Subcutaneous abdominal adipose tissue (tissue), 5 donors: Measurements from ENCODE around the gene NHS.

Experiments
- H3K27ac ChIP-seq: one replicate; pipeline ENCODE4 v1.7.0; 2013; ENCODE audit warnings: low read depth, mild to moderate bottlenecking, inconsistent platforms, low read length, moderate library complexity
- H3K27me3 ChIP-seq, 5 donors: one replicate each; pipeline ENCODE4 v1.7.0; 2013; ENCODE audit warnings: low read length in 5 of 5, inconsistent platforms in 1 of 5; ENCODE audit not compliant: control insufficient read depth in 5 of 5, insufficient read depth in 4 of 5
- H3K36me3 ChIP-seq, 5 donors: one replicate each; pipeline ENCODE4 v1.7.0; 2013; ENCODE audit warnings: low read length in 5 of 5; ENCODE audit not compliant: control insufficient read depth in 5 of 5, insufficient read depth in 5 of 5
- H3K4me1 ChIP-seq, 5 donors: one replicate each; pipeline ENCODE4 v1.7.0; 2013; ENCODE audit warnings: low read length in 5 of 5, mild to moderate bottlenecking in 3 of 5, moderate library complexity in 1 of 5; ENCODE audit not compliant: control insufficient read depth in 5 of 5, insufficient read depth in 5 of 5
- H3K4me3 ChIP-seq, 5 donors: one replicate each; pipeline ENCODE4 v1.7.0; 2013; ENCODE audit warnings: low read length in 5 of 5, low read depth in 1 of 5
- H3K9ac ChIP-seq, 5 donors: one replicate each; pipeline ENCODE4 v1.7.0; 2013; ENCODE audit warnings: low read length in 5 of 5, mild to moderate bottlenecking in 4 of 5, moderate library complexity in 3 of 5
- H3K9me3 ChIP-seq, 5 donors: one replicate each; pipeline ENCODE4 v1.7.0; 2013; ENCODE audit warnings: low read length in 5 of 5; ENCODE audit not compliant: control insufficient read depth in 5 of 5
- donor health status: healthy.
- donor health status: healthy.
- donor health status: healthy.
- donor health status: healthy.
- donor health status: healthy.

NHS gene

GRCh38 chrX:17456526-17456925, 81.5 kb downstream of the NHS start:
- H3K36me3 ChIP-seq, result no peaks in the 10 kb centered on the region
- peaks cover 0 to 6% (median 3%) of the 10 kb centered on the region in 5 donors for H3K27me3 ChIP-seq
- no peak overlapping the region for H3K9ac ChIP-seq
- no peak overlapping the region for H3K4me3 ChIP-seq
- H3K4me1 ChIP-seq, result peaks cover 0 to 3% (median 0%) of the 10 kb centered on the region in 5 donors
- no peaks in the 10 kb centered on the region for H3K9me3 ChIP-seq
- no peak overlapping the region for H3K27ac ChIP-seq

- Histone ChIP-seq H3K9me3 (no peaks in the 10 kb centered on the region), H3K36me3 (no peaks in the 10 kb centered on the region), H3K27ac (no peak overlapping the region), H3K4me3 (no peak overlapping the region), H3K9ac (no peak overlapping the region), H3K27me3 (peaks cover 0 to 5% (median 2%) of the 10 kb centered on the region in 5 donors), H3K4me1 (peaks cover 0 to 3% (median 0%) of the 10 kb centered on the region in 5 donors)
Measured at GRCh38 chrX:17459008-17459611, 84.1 kb downstream of the NHS start.

- H3K4me3 ChIP-seq, result no peak overlapping the region
- H3K27ac ChIP-seq, result no peak overlapping the region
- H3K4me1 ChIP-seq, result peaks cover 0 to 3% (median 0%) of the 10 kb centered on the region in 5 donors
- no peaks in the 10 kb centered on the region for H3K9me3 ChIP-seq
- H3K27me3 ChIP-seq, result peaks cover 0 to 5% (median 2%) of the 10 kb centered on the region in 5 donors
- H3K36me3 ChIP-seq, result no peaks in the 10 kb centered on the region
- H3K9ac ChIP-seq, result no peak overlapping the region
Measured at GRCh38 chrX:17459661-17460060, 84.7 kb downstream of the NHS start.

GRCh38 chrX:17462881-17463280, 87.9 kb downstream of the NHS start:
- Histone ChIP-seq H3K9ac (no peak overlapping the region), H3K27me3 (peaks cover 0 to 3% (median 2%) of the 10 kb centered on the region in 5 donors), H3K4me1 (peaks cover 0 to 3% (median 0%) of the 10 kb centered on the region in 5 donors)

GRCh38 chrX:17464194-17464593, 89.2 kb downstream of the NHS start:
- Histone ChIP-seq H3K9ac (no peak overlapping the region), H3K9me3 (no peaks in the 10 kb centered on the region), H3K27ac (no peak overlapping the region), H3K36me3 (no peaks in the 10 kb centered on the region), H3K4me1 (peaks cover 0 to under 1% (median 0%) of the 10 kb centered on the region in 5 donors), H3K4me3 (no peak overlapping the region), H3K27me3 (peaks cover 0 to 3% (median 0%) of the 10 kb centered on the region in 5 donors)

More at GRCh38 chrX:17462881-17463280, 87.9 kb downstream of the NHS start:
- Histone ChIP-seq H3K4me3 (no peak overlapping the region), H3K9me3 (no peaks in the 10 kb centered on the region), H3K36me3 (no peaks in the 10 kb centered on the region), H3K27ac (no peak overlapping the region)

- no peaks in the 10 kb centered on the region for H3K4me1 ChIP-seq
- no peak overlapping the region for H3K27ac ChIP-seq
- H3K9me3 ChIP-seq, result no peaks in the 10 kb centered on the region
- peaks cover 0 to 3% (median 0%) of the 10 kb centered on the region in 5 donors for H3K27me3 ChIP-seq
- no peak overlapping the region for H3K9ac ChIP-seq
- H3K4me3 ChIP-seq, result no peak overlapping the region
- H3K36me3 ChIP-seq, result no peaks in the 10 kb centered on the region
Measured at GRCh38 chrX:17465201-17465600, 90.2 kb downstream of the NHS start.

GRCh38 chrX:17465802-17466201, 90.8 kb downstream of the NHS start:
- Histone ChIP-seq H3K9me3 (no peaks in the 10 kb centered on the region), H3K27me3 (peaks cover 0 to 3% (median 0%) of the 10 kb centered on the region in 5 donors), H3K27ac (no peak overlapping the region), H3K4me1 (no peaks in the 10 kb centered on the region), H3K4me3 (no peak overlapping the region), H3K9ac (no peak overlapping the region), H3K36me3 (no peaks in the 10 kb centered on the region)

- H3K9ac ChIP-seq, result no peak overlapping the region
- H3K9me3 ChIP-seq, result no peaks in the 10 kb centered on the region
- H3K4me1 ChIP-seq, result peaks cover 0 to 5% (median 0%) of the 10 kb centered on the region in 5 donors
- H3K4me3 ChIP-seq, result no peak overlapping the region
- H3K36me3 ChIP-seq, result no peaks in the 10 kb centered on the region
- H3K27ac ChIP-seq, result no peak overlapping the region
- H3K27me3 ChIP-seq, result peaks cover 0 to 6% (median 0%) of the 10 kb centered on the region in 5 donors
Measured at GRCh38 chrX:17470136-17470535, 95.1 kb downstream of the NHS start.

GRCh38 chrX:17471121-17471520, 96.1 kb downstream of the NHS start:
- peaks cover 0 to 6% (median 0%) of the 10 kb centered on the region in 5 donors for H3K27me3 ChIP-seq
- H3K9me3 ChIP-seq, result no peaks in the 10 kb centered on the region
- H3K9ac ChIP-seq, result no peak overlapping the region
- no peak overlapping the region for H3K27ac ChIP-seq
- no peaks in the 10 kb centered on the region for H3K36me3 ChIP-seq
- peaks cover 0 to 15% (median 0%) of the 10 kb centered on the region in 5 donors for H3K4me1 ChIP-seq
- no peak overlapping the region for H3K4me3 ChIP-seq

GRCh38 chrX:17471861-17472260, 96.9 kb downstream of the NHS start:
- H3K4me3 ChIP-seq, result no peak overlapping the region
- no peaks in the 10 kb centered on the region for H3K36me3 ChIP-seq
- H3K4me1 ChIP-seq, result peaks cover 0 to 16% (median 0%) of the 10 kb centered on the region in 5 donors
- H3K27me3 ChIP-seq, result peaks cover 0 to 6% (median 0%) of the 10 kb centered on the region in 5 donors
- H3K9me3 ChIP-seq, result no peaks in the 10 kb centered on the region
- H3K9ac ChIP-seq, result no peak overlapping the region
- H3K27ac ChIP-seq, result no peak overlapping the region
